Immature natural killer cell (primary cell): ENCODE measurements around the gene PCBP3. TPM values are rescaled to one million over a fixed set of nuclear protein-coding genes. Genes with fewer than 3 reads are reported as not detected.

Experiments
- DNase-seq, 3 donors: peaks; one replicate each; pipeline ENCODE4 v3.0.0; 2022; ENCODE audit warnings: mixed read lengths in 1 of 3
- H3K27ac Mint-ChIP-seq, 6 donors: one replicate each; pipeline ENCODE4 v1.8.0; 2020; ENCODE audit warnings: mixed read lengths in 6 of 6, mild to moderate bottlenecking in 5 of 6, inconsistent platforms in 4 of 6, moderate library complexity in 3 of 6
- H3K27me3 Mint-ChIP-seq, 3 donors: one replicate each; pipeline ENCODE4 v1.8.0; 2020 to 2021; ENCODE audit warnings: low read depth in 3 of 3, mild to moderate bottlenecking in 3 of 3, mixed read lengths in 3 of 3, moderate library complexity in 3 of 3, inconsistent platforms in 1 of 3
- H3K36me3 Mint-ChIP-seq, 3 donors: one replicate each; pipeline ENCODE4 v1.8.0; 2020; ENCODE audit warnings: mixed read lengths in 3 of 3, inconsistent platforms in 2 of 3, mild to moderate bottlenecking in 2 of 3
- H3K4me1 Mint-ChIP-seq, 2 donors: one replicate each; pipeline ENCODE4 v1.8.0; 2020; ENCODE audit warnings: inconsistent platforms in 2 of 2, mild to moderate bottlenecking in 2 of 2, mixed read lengths in 2 of 2, moderate library complexity in 1 of 2
- H3K4me3 Mint-ChIP-seq, 5 donors: one replicate each; pipeline ENCODE4 v1.8.0; 2020; ENCODE audit warnings: mild to moderate bottlenecking in 5 of 5, mixed read lengths in 5 of 5, inconsistent platforms in 3 of 5, moderate library complexity in 3 of 5
- H3K9me3 Mint-ChIP-seq, 6 donors: one replicate each; pipeline ENCODE4 v1.8.0; 2020; ENCODE audit warnings: mild to moderate bottlenecking in 6 of 6, mixed read lengths in 6 of 6, inconsistent platforms in 4 of 6, moderate library complexity in 3 of 6
- polyA plus RNA-seq, 3 donors: library from polyadenylated mRNA; unstranded; fragments of 300-500 nt; fragmentation: Illumina TruSeq; gene quantifications; one replicate each; pipeline ENCODE4 v1.2.3, GENCODE V29; 2021

PCBP3 gene
- polyA plus RNA-seq, 3 donors from 2014 or later, result 0.27 to 0.71 TPM; not detected in 1

- H3K27me3 Mint-ChIP-seq, result peaks cover 0 to 8% (median 1%) of the 10 kb centered on the region in 3 donors
- no peak for DNase-seq
- no peak overlapping the region for H3K4me3 Mint-ChIP-seq
- no peaks in the 10 kb centered on the region for H3K9me3 Mint-ChIP-seq
- H3K27ac Mint-ChIP-seq, result no peak overlapping the region
- H3K4me1 Mint-ChIP-seq, result peaks cover 0 to 1% of the 10 kb centered on the region in 2 donors
- H3K36me3 Mint-ChIP-seq, result no peaks in the 10 kb centered on the region
Measured at GRCh38 chr21:45866551-45866950, 223.0 kb downstream of the PCBP3 start.

DNA sequence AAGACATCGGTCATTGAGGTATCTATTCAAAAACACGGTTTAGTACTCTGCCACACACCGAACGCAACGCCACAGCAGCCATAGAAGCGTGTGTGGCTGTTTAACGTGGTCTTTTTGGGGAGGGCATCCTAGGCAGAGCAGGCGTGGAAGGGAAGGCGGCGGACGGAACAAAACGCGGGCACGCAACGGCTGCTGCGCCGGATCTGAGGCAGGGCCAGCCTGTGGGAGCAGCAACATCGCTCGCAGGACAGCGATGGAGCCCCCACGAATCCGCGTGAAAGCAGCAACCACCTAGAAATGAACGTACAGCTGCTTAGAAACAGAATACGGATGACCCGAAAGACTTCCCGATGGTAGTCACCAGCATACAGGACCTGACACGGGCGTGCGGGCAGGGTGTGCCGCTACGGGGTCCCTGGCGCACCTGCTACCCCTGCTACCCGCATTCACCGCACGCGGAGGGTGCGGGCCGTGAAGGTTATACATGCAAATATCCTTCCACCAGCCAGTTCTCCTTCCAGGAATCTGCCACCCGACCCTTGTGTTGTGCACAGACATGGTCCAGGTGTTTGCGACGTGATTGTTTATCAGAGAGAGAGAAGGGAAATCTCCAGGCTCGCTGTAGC lies 223.6 kb downstream of the PCBP3 start:
- Mint-ChIP-seq H3K4me1 (peaks cover 0 to 1% of the 10 kb centered on the region in 2 donors), H3K27ac (no peak overlapping the region), H3K4me3 (no peak overlapping the region), H3K9me3 (no peaks in the 10 kb centered on the region), H3K36me3 (no peaks in the 10 kb centered on the region), H3K27me3 (peaks cover 0 to 6% (median 1%) of the 10 kb centered on the region in 3 donors)
- no peak for DNase-seq

DNA sequence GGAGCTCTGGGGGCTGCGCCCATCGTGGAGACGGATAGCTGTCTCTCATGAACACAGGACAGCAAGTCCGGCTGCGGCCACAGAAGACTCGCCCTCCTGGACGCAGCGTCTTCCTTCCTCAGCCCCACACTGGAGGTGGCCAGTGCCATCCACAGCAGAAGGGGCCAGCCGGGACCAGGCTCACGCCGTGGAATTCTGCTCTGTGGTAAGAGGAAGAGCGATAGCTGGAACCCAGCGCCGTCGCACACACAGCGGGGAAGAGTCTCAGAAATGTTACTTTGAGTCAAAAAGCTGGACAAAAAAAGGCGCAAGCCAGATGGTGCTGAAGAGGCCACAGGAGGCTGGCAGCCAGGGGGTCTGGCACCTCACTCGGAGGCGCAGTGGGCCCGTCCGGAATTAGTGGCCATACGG lies 224.2 kb downstream of the PCBP3 start:
- H3K4me3 Mint-ChIP-seq, result no peak overlapping the region
- peaks cover 0 to 1% of the 10 kb centered on the region in 2 donors for H3K4me1 Mint-ChIP-seq
- no peaks in the 10 kb centered on the region for H3K9me3 Mint-ChIP-seq
- H3K36me3 Mint-ChIP-seq, result no peaks in the 10 kb centered on the region
- no peak overlapping the region for H3K27ac Mint-ChIP-seq
- peaks cover 0 to 6% (median 0%) of the 10 kb centered on the region in 3 donors for H3K27me3 Mint-ChIP-seq
- DNase-seq, result no peak

DNA sequence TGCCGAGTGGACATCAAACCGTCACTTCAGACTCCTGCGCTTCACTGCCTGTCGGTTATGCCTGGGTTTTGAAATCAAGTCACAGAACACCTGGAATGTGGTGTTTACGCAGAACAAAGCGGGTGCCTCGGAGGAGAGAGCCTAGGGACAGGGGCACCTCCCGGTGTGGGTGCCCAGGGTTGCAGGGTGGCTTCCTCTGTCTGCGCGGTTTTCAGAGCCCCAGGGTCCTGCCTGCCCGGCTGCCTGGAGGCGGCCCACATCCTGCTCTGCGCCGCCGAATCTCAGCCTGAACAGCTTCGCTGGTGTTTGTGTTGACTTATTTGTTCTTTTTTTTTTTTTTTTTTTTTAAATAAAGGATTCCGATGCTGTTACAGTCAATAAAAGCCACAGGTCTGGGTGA lies 224.6 kb downstream of the PCBP3 start:
- Mint-ChIP-seq H3K4me3 (no peak overlapping the region), H3K27ac (no peak overlapping the region), H3K9me3 (no peaks in the 10 kb centered on the region), H3K27me3 (peaks cover 0 to 6% (median 0%) of the 10 kb centered on the region in 3 donors), H3K36me3 (no peaks in the 10 kb centered on the region), H3K4me1 (peaks cover 0 to 1% of the 10 kb centered on the region in 2 donors)
- DNase-seq, result no peak

DNA sequence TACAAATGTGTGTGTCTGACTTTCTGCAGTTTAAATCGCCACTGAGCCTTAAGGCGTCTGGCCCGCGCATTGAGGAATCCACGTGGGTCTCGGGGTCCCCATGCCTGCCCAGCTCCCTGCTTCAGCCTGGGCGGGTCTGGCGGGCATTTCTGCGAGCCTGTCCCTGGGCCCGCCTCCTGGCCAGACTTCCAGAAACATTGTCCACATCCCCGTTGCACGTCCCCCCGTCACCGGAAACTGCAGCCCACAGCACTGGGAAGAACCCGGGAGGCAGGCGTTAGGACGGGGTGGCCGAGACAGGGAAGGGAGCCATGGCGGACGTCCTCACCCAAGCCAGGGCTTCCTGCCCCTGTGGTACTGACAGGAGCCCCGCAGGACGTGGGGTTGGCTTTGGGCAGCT lies 225.0 kb downstream of the PCBP3 start:
- DNase-seq, result no peak
- Mint-ChIP-seq H3K4me3 (no peak overlapping the region), H3K9me3 (no peaks in the 10 kb centered on the region), H3K27me3 (peaks cover 0 to 6% (median 0%) of the 10 kb centered on the region in 3 donors), H3K36me3 (no peaks in the 10 kb centered on the region), H3K4me1 (peaks cover 0 to 1% of the 10 kb centered on the region in 2 donors), H3K27ac (no peak overlapping the region)

- H3K36me3 Mint-ChIP-seq, result no peaks in the 10 kb centered on the region
Measured at GRCh38 chr21:45869121-45870007, 225.8 kb downstream of the PCBP3 start.

GRCh38 chr21:45870421-45870820 lies 226.9 kb downstream of the PCBP3 start:
- Mint-ChIP-seq H3K36me3 (no peaks in the 10 kb centered on the region), H3K4me3 (no peak overlapping the region), H3K9me3 (no peaks in the 10 kb centered on the region), H3K27me3 (peaks cover 0 to 2% (median 0%) of the 10 kb centered on the region in 3 donors), H3K4me1 (peaks cover 0 to 1% of the 10 kb centered on the region in 2 donors), H3K27ac (no peak overlapping the region)
- no peak for DNase-seq

More at GRCh38 chr21:45869121-45870007, 225.8 kb downstream of the PCBP3 start:
- Mint-ChIP-seq H3K27me3 (no peaks in the 10 kb centered on the region), H3K27ac (no peak overlapping the region), H3K4me1 (peaks cover 0 to 1% of the 10 kb centered on the region in 2 donors), H3K9me3 (no peaks in the 10 kb centered on the region), H3K4me3 (no peak overlapping the region)
- no peak for DNase-seq

- no peak overlapping the region for H3K27ac Mint-ChIP-seq
- no peak overlapping the region for H3K4me3 Mint-ChIP-seq
- no peak for DNase-seq
- peaks cover 0 to 2% (median 0%) of the 10 kb centered on the region in 3 donors for H3K27me3 Mint-ChIP-seq
- H3K4me1 Mint-ChIP-seq, result peaks cover 0 to 1% of the 10 kb centered on the region in 2 donors
- no peaks in the 10 kb centered on the region for H3K9me3 Mint-ChIP-seq
- H3K36me3 Mint-ChIP-seq, result no peaks in the 10 kb centered on the region
Measured at GRCh38 chr21:45870851-45871615, 227.5 kb downstream of the PCBP3 start.

DNA sequence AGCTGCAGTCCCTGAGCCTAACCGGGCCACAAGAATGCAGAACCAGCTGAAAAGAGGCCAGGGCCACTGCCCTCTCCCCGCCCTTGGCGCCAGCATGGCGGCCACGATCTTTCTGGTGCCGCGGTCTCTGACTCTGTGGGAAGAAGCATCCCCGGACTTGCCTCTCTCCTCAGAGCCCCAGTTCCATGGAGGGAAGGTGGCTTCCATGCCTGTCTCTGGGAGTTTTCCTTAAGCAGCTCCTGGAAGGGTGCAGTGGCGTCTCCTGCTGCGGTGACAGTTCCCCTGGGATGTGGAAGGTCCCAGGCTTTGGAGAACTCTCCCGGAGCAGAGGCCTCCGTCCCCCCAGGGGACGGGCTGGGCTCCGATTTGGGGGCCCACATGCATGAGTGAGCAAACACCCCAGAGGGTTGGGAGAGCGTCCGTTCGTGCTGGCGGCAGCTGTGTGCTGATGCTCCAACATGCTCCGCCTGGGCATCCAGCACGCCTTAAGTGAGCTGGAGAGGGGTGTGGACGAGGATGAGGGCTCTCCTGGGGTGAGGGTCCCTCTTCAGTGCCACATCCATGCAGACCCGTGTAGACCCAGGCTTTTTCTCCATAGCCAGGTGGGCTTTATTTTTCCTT lies 228.2 kb downstream of the PCBP3 start:
- Mint-ChIP-seq H3K27ac (no peak overlapping the region), H3K4me3 (no peak overlapping the region), H3K9me3 (no peaks in the 10 kb centered on the region), H3K27me3 (peaks cover 0 to 2% (median 0%) of the 10 kb centered on the region in 3 donors), H3K36me3 (no peaks in the 10 kb centered on the region), H3K4me1 (peaks cover 0 to 1% of the 10 kb centered on the region in 2 donors)
- no peak for DNase-seq

- Mint-ChIP-seq H3K27me3 (peaks cover 0 to 2% (median 0%) of the 10 kb centered on the region in 3 donors), H3K4me1 (peaks cover 0 to 1% of the 10 kb centered on the region in 2 donors), H3K27ac (no peak overlapping the region), H3K9me3 (peaks cover 0 to 2% (median 0%) of the 10 kb centered on the region in 6 donors), H3K36me3 (no peaks in the 10 kb centered on the region), H3K4me3 (no peak overlapping the region)
- DNase-seq, result no peak
Measured at GRCh38 chr21:45872471-45872870, 228.9 kb downstream of the PCBP3 start.

- no peak overlapping the region for H3K27ac Mint-ChIP-seq
- H3K27me3 Mint-ChIP-seq, result peaks cover 0 to 2% (median 0%) of the 10 kb centered on the region in 3 donors
- DNase-seq, result no peak
- H3K9me3 Mint-ChIP-seq, result peaks cover 0 to 2% (median 0%) of the 10 kb centered on the region in 6 donors
- no peak overlapping the region for H3K4me3 Mint-ChIP-seq
- H3K4me1 Mint-ChIP-seq, result no peaks in the 10 kb centered on the region
- H3K36me3 Mint-ChIP-seq, result no peaks in the 10 kb centered on the region
Measured at GRCh38 chr21:45872902-45873301, 229.4 kb downstream of the PCBP3 start.

GRCh38 chr21:45873418-45873817 lies 229.9 kb downstream of the PCBP3 start:
- Mint-ChIP-seq H3K27ac (no peak overlapping the region), H3K9me3 (peaks cover 0 to 2% (median 0%) of the 10 kb centered on the region in 6 donors), H3K27me3 (peaks cover 0 to 2% (median 0%) of the 10 kb centered on the region in 3 donors), H3K4me1 (no peaks in the 10 kb centered on the region), H3K4me3 (no peak overlapping the region), H3K36me3 (no peaks in the 10 kb centered on the region)
- no peak for DNase-seq

- Mint-ChIP-seq H3K4me1 (no peaks in the 10 kb centered on the region), H3K4me3 (no peak overlapping the region), H3K27ac (no peak overlapping the region), H3K9me3 (peaks cover 0 to 2% (median 0%) of the 10 kb centered on the region in 6 donors), H3K27me3 (peaks cover 0 to 3% (median 2%) of the 10 kb centered on the region in 3 donors), H3K36me3 (no peaks in the 10 kb centered on the region)
- no peak for DNase-seq
Measured at GRCh38 chr21:45873866-45874265, 230.3 kb downstream of the PCBP3 start.
